Pancreas (tissue), 10 donors: ENCODE data around the gene ALPK3. TPM values are rescaled to one million over a fixed set of nuclear protein-coding genes. Genes with fewer than 3 reads are reported as not detected.

Source experiments
- ATAC-seq, 4 donors: fragments of 200-7000 bp; cut with Tn5 transposase; one replicate each; pipeline versions ENCODE4 v1.8.0 to v1.9.1; 2020; ENCODE audit warnings: mild to moderate bottlenecking in 4 of 4, moderate library complexity in 4 of 4
- DNase-seq, 6 donors: peaks; one replicate each; pipeline ENCODE4 v3.0.0-alpha.2; 2020
- FAIRE-seq: peaks from 2 replicates; lab custom pipeline; 2012; peaks lifted over from hg19 to GRCh38; lab: Jason Lieb, UNC
- H3K27ac ChIP-seq, 4 donors: fragments of 200-600 bp; sonication (generic); 1 replicate in 3 of 4; 2 replicates in 1 of 4; pipeline versions ENCODE4 v1.5.0 to v1.8.0; 2020
- H3K27me3 ChIP-seq, 4 donors: fragments of 200-600 bp; one replicate each; pipeline ENCODE4 v1.8.0; 2021
- H3K36me3 ChIP-seq, 3 donors: fragments of 200-600 bp; sonication (generic) in 1 of 3; one replicate each; pipeline versions ENCODE4 v1.5.0 to v1.8.0; 2020 to 2021
- H3K4me1 ChIP-seq, 3 donors: fragments of 200-600 bp; one replicate each; pipeline ENCODE4 v1.8.0; 2021
- H3K4me3 ChIP-seq, 4 donors: fragments of 200-600 bp; sonication (generic) in 2 of 4; one replicate each; pipeline versions ENCODE4 v1.5.0 to v1.8.0; 2020 to 2021
- H3K9me3 ChIP-seq, 4 donors: fragments of 200-600 bp; one replicate each; pipeline ENCODE4 v1.8.0; 2021
- CTCF ChIP-seq, 4 donors: fragments of 200-600 bp; sonication (generic) in 3 of 4; IDR thresholded peaks; one replicate each; pipeline versions ENCODE4 v1.5.0 to v1.8.0; 2021; ENCODE audit warnings: antibody characterized with exemption in 4 of 4
- WGBS, 2 donors: extraction: QIAGEN DNeasy Blood & Tissue Kit; methylation state at CpG; one replicate each; pipeline ENCODE4 v1.1.7; 2013; 5-methylcytosine and 5-hydroxymethylcytosine counted together
- intact Hi-C, 3 donors: fragments of 100-400 bp; cut with DNase I; formaldehyde crosslinking; loops; one replicate each; pipeline versions ENCODE4 v1.11.1 to v1.14.2; 2022
- polyA plus RNA-seq, 2 donors: library from polyadenylated mRNA; stranded (reverse); fragments of 200-250 nt; gene quantifications; one replicate each; pipeline ENCODE4 v1.2.3, GENCODE V29; 2013
- total RNA-seq, 6 donors: library from RNA; stranded (reverse); fragmentation: NEBNext Ultra II Directional in 4 of 6; extraction: Animal tissue kit (Norgen Biotek cat#: 25700) in 4 of 6; gene quantifications; one replicate each; pipeline versions ENCODE4 v1.2.1 to v1.2.4, GENCODE V29; 2021 to 2023
- donor health status: healthy with polysubstance abuse.
- donor health status: DM: no; HTN: no; CAD: no; lungs with moderate emphysema.
- donor health status: DM: no; HTN: no; CAD: no.
- donor health status: control.
- donor health status: control.
- donor health status: Bipolar disorder and iron deficiency.
- donor health status: DM: yes; HTN: yes; CAD: no.
- donor health status: DM: no; HTN: no; CAD: no.
- donor health status: DM: no; HTN: no; CAD: no.
- donor health status: DM: yes; HTN: yes; CAD: no.

ALPK3 gene
- total and polyA plus RNA-seq, 8 donors: 3.2 to 23.7 (median 9.3) TPM

- Histone ChIP-seq H3K9me3 (no peaks in the 10 kb centered on the region), H3K27ac (no peak overlapping the region), H3K4me3 (no peak overlapping the region), H3K36me3 (no peaks in the 10 kb centered on the region), H3K4me1 (no peaks in the 10 kb centered on the region), H3K27me3 (no peaks in the 10 kb centered on the region)
- TF ChIP-seq CTCF (IDR thresholded peaks at IDR 0.05): no peak
- DNase-seq (no peak), ATAC-seq (no peak), FAIRE-seq (no peak)
- intact Hi-C loops: no loop called here
- WGBS, 2 donors: 93 to 94% methylated on average over 3 of the region's 3 CpGs
Observed at GRCh38 chr15:84869510-84869909, 52.4 kb downstream of the ALPK3 start.

- H3K4me3 ChIP-seq: no peak overlapping the region
- no peak overlapping the region for H3K27ac ChIP-seq
- H3K4me1 ChIP-seq: no peaks in the 10 kb centered on the region
- no peak for TF ChIP-seq CTCF (IDR thresholded peaks at IDR 0.05)
- no peaks in the 10 kb centered on the region for H3K9me3 ChIP-seq
- no peaks in the 10 kb centered on the region for H3K36me3 ChIP-seq
- no peak for DNase-seq
- ATAC-seq: peak in 3 of 4 donors; percentile 40 to 70 (median 57)
- intact Hi-C loops: no loop called here
- FAIRE-seq: no peak
- no peaks in the 10 kb centered on the region for H3K27me3 ChIP-seq
- WGBS, 2 donors: 82 to 91% methylated on average over 9 of the region's 9 CpGs
Observed at GRCh38 chr15:84871428-84871985, 54.4 kb downstream of the ALPK3 start.

GRCh38 chr15:84872009-84872910, 55.1 kb downstream of the ALPK3 start:
- TF ChIP-seq CTCF (IDR thresholded peaks at IDR 0.05): no peak
- Histone ChIP-seq H3K27ac (no peak overlapping the region), H3K36me3 (no peaks in the 10 kb centered on the region), H3K4me1 (no peaks in the 10 kb centered on the region), H3K27me3 (no peaks in the 10 kb centered on the region), H3K9me3 (no peaks in the 10 kb centered on the region), H3K4me3 (no peak overlapping the region)
- no peak for ATAC-seq
- no peak for FAIRE-seq
- intact Hi-C loops: no loop called here
- no peak for DNase-seq
- 76 to 90% methylated on average over 17 of the region's 17 CpGs for WGBS, 2 donors

DNA sequence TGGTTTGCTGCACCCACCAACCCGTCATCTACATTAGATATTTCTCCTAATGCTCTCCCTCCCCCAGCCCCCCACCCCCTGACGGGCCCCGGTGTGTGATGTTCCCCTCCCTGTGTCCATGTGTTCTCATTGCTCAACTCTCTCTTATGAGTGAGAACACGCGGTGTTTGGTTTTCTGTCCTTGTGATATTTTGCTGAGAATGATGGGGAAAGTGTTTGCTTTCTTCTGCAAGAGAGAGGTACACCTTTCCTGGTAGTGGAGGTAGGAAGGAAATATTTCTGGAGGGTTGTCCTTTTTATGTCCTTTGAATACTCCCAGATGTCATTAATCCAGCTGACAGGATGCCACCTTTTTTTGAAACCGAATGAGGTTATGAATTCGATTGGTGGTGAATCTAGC, 56.8 kb downstream of the ALPK3 start:
- H3K36me3 ChIP-seq: no peaks in the 10 kb centered on the region
- no peaks in the 10 kb centered on the region for H3K4me1 ChIP-seq
- DNase-seq (no peak), ATAC-seq (no peak), FAIRE-seq (no peak)
- no peaks in the 10 kb centered on the region for H3K27me3 ChIP-seq
- H3K9me3 ChIP-seq: no peaks in the 10 kb centered on the region
- H3K4me3 ChIP-seq: no peak overlapping the region
- intact Hi-C loops: no loop called here
- 30 to 34% methylated on average over 7 of the region's 7 CpGs for WGBS, 2 donors
- H3K27ac ChIP-seq: no peak overlapping the region
- TF ChIP-seq CTCF (IDR thresholded peaks at IDR 0.05): no peak
